Testis (tissue), 2 donors: Measurements from ENCODE around the gene PLEKHF1.

ENCODE experiments used
- CTCF ChIP-seq, 3 experiments: fragments of 450-650 bp in 2 of 3; fragments of 200-600 bp in 1 of 3; sonication (generic) in 1 of 3; IDR thresholded peaks; one replicate each; pipeline ENCODE4 v1.5.1; 2016 to 2019; ENCODE audit warnings: antibody characterized with exemption in 3 of 3, mild to moderate bottlenecking in 2 of 3, moderate library complexity in 1 of 3
- POLR2A ChIP-seq: fragments of 450-650 bp; IDR thresholded peaks from one replicate; pipeline ENCODE4 v1.6.1; 2017; ENCODE audit warnings: antibody characterized with exemption, mild to moderate bottlenecking, moderate library complexity

- TF ChIP-seq CTCF (IDR thresholded peaks at IDR 0.05) = no peak
- no peak for TF ChIP-seq POLR2A
Measured at GRCh38 chr19:29680447-29680846, 15.2 kb downstream of the PLEKHF1 start.
